Measurements from ENCODE around the gene RTP5.

Gene RTP5

GRCh38 chr2:241879326-241879725, 9.8 kb downstream of the RTP5 start:
- H3K4me1 ChIP-seq (ENCODE audit: control insufficient read depth, low read depth, low read length), result peaks cover 14% of the 10 kb centered on the region
- no peaks in the 10 kb centered on the region for H3K27me3 ChIP-seq (ENCODE audit: control insufficient read depth, insufficient read depth, low read length)
- no peak overlapping the region for H3K4me3 ChIP-seq (ENCODE audit: low read length)
- no peaks in the 10 kb centered on the region for H3K9me3 ChIP-seq (ENCODE audit: control insufficient read depth, low read depth, low read length)
- no peak overlapping the region for H3K27ac ChIP-seq (ENCODE audit: low read length)
- H3K9ac ChIP-seq (ENCODE audit: low read length), result no peak overlapping the region
- no peaks in the 10 kb centered on the region for H3K36me3 ChIP-seq (ENCODE audit: control insufficient read depth, low read depth, low read length)

GRCh38 chr2:241880311-241881073, 11.0 kb downstream of the RTP5 start:
- H3K4me3 ChIP-seq (ENCODE audit: low read length), result peak overlapping the region; percentile 55
- H3K27ac ChIP-seq (ENCODE audit: low read length), result no peak overlapping the region
- peaks cover 14% of the 10 kb centered on the region for H3K4me1 ChIP-seq (ENCODE audit: control insufficient read depth, low read depth, low read length)
- no peaks in the 10 kb centered on the region for H3K36me3 ChIP-seq (ENCODE audit: control insufficient read depth, low read depth, low read length)
- H3K27me3 ChIP-seq (ENCODE audit: control insufficient read depth, insufficient read depth, low read length), result no peaks in the 10 kb centered on the region
- peak overlapping the region; percentile 14 for H3K9ac ChIP-seq (ENCODE audit: low read length)
- H3K9me3 ChIP-seq (ENCODE audit: control insufficient read depth, low read depth, low read length), result no peaks in the 10 kb centered on the region

- no peaks in the 10 kb centered on the region for H3K36me3 ChIP-seq (ENCODE audit: control insufficient read depth, low read depth, low read length)
- no peaks in the 10 kb centered on the region for H3K9me3 ChIP-seq (ENCODE audit: control insufficient read depth, low read depth, low read length)
- no peak overlapping the region for H3K27ac ChIP-seq (ENCODE audit: low read length)
- no peaks in the 10 kb centered on the region for H3K27me3 ChIP-seq (ENCODE audit: control insufficient read depth, insufficient read depth, low read length)
- H3K4me3 ChIP-seq (ENCODE audit: low read length), result peak overlapping the region; percentile 33
- H3K9ac ChIP-seq (ENCODE audit: low read length), result no peak overlapping the region
- peaks cover 14% of the 10 kb centered on the region for H3K4me1 ChIP-seq (ENCODE audit: control insufficient read depth, low read depth, low read length)
Observed at GRCh38 chr2:241882091-241882625, 12.6 kb downstream of the RTP5 start.

GRCh38 chr2:241884951-241885290, 15.4 kb downstream of the RTP5 start:
- no peak overlapping the region for H3K27ac ChIP-seq (ENCODE audit: low read length)
- no peak overlapping the region for H3K4me3 ChIP-seq (ENCODE audit: low read length)
- no peaks in the 10 kb centered on the region for H3K9me3 ChIP-seq (ENCODE audit: control insufficient read depth, low read depth, low read length)
- no peak overlapping the region for H3K9ac ChIP-seq (ENCODE audit: low read length)
- H3K27me3 ChIP-seq (ENCODE audit: control insufficient read depth, insufficient read depth, low read length), result no peaks in the 10 kb centered on the region
- no peaks in the 10 kb centered on the region for H3K36me3 ChIP-seq (ENCODE audit: control insufficient read depth, low read depth, low read length)
- H3K4me1 ChIP-seq (ENCODE audit: control insufficient read depth, low read depth, low read length), result peaks cover 18% of the 10 kb centered on the region

- H3K36me3 ChIP-seq (ENCODE audit: control insufficient read depth, low read depth, low read length), result no peaks in the 10 kb centered on the region
- peaks cover 21% of the 10 kb centered on the region for H3K4me1 ChIP-seq (ENCODE audit: control insufficient read depth, low read depth, low read length)
- H3K27ac ChIP-seq (ENCODE audit: low read length), result no peak overlapping the region
- no peak overlapping the region for H3K9ac ChIP-seq (ENCODE audit: low read length)
- no peak overlapping the region for H3K4me3 ChIP-seq (ENCODE audit: low read length)
- H3K9me3 ChIP-seq (ENCODE audit: control insufficient read depth, low read depth, low read length), result no peaks in the 10 kb centered on the region
- no peaks in the 10 kb centered on the region for H3K27me3 ChIP-seq (ENCODE audit: control insufficient read depth, insufficient read depth, low read length)
Observed at GRCh38 chr2:241885291-241885945, 15.9 kb downstream of the RTP5 start.

- no peak overlapping the region for H3K27ac ChIP-seq (ENCODE audit: low read length)
- no peak overlapping the region for H3K9ac ChIP-seq (ENCODE audit: low read length)
- no peaks in the 10 kb centered on the region for H3K9me3 ChIP-seq (ENCODE audit: control insufficient read depth, low read depth, low read length)
- H3K4me3 ChIP-seq (ENCODE audit: low read length), result no peak overlapping the region
- peaks cover 26% of the 10 kb centered on the region for H3K4me1 ChIP-seq (ENCODE audit: control insufficient read depth, low read depth, low read length)
- no peaks in the 10 kb centered on the region for H3K27me3 ChIP-seq (ENCODE audit: control insufficient read depth, insufficient read depth, low read length)
- no peaks in the 10 kb centered on the region for H3K36me3 ChIP-seq (ENCODE audit: control insufficient read depth, low read depth, low read length)
Observed at GRCh38 chr2:241885946-241886643, 16.6 kb downstream of the RTP5 start.

- no peaks in the 10 kb centered on the region for H3K27me3 ChIP-seq (ENCODE audit: control insufficient read depth, insufficient read depth, low read length)
- no peak overlapping the region for H3K4me3 ChIP-seq (ENCODE audit: low read length)
- H3K27ac ChIP-seq (ENCODE audit: low read length), result no peak overlapping the region
- no peak overlapping the region for H3K9ac ChIP-seq (ENCODE audit: low read length)
- no peaks in the 10 kb centered on the region for H3K9me3 ChIP-seq (ENCODE audit: control insufficient read depth, low read depth, low read length)
- H3K36me3 ChIP-seq (ENCODE audit: control insufficient read depth, low read depth, low read length), result no peaks in the 10 kb centered on the region
- H3K4me1 ChIP-seq (ENCODE audit: control insufficient read depth, low read depth, low read length), result peaks cover 25% of the 10 kb centered on the region
Observed at GRCh38 chr2:241886840-241887447, 17.4 kb downstream of the RTP5 start.

- no peak overlapping the region for H3K4me3 ChIP-seq (ENCODE audit: low read length)
- no peak overlapping the region for H3K9ac ChIP-seq (ENCODE audit: low read length)
- H3K9me3 ChIP-seq (ENCODE audit: control insufficient read depth, low read depth, low read length), result no peaks in the 10 kb centered on the region
- H3K27me3 ChIP-seq (ENCODE audit: control insufficient read depth, insufficient read depth, low read length), result no peaks in the 10 kb centered on the region
- no peaks in the 10 kb centered on the region for H3K36me3 ChIP-seq (ENCODE audit: control insufficient read depth, low read depth, low read length)
- H3K4me1 ChIP-seq (ENCODE audit: control insufficient read depth, low read depth, low read length), result peaks cover 15% of the 10 kb centered on the region
- H3K27ac ChIP-seq (ENCODE audit: low read length), result no peak overlapping the region
Observed at GRCh38 chr2:241887806-241888522, 18.4 kb downstream of the RTP5 start.

- Histone ChIP-seq H3K9me3 (ENCODE audit: control insufficient read depth, low read depth, low read length) (no peaks in the 10 kb centered on the region), H3K27me3 (ENCODE audit: control insufficient read depth, insufficient read depth, low read length) (no peaks in the 10 kb centered on the region), H3K9ac (ENCODE audit: low read length) (no peak overlapping the region), H3K4me3 (ENCODE audit: low read length) (no peak overlapping the region), H3K36me3 (ENCODE audit: control insufficient read depth, low read depth, low read length) (no peaks in the 10 kb centered on the region), H3K4me1 (ENCODE audit: control insufficient read depth, low read depth, low read length) (peaks cover 11% of the 10 kb centered on the region), H3K27ac (ENCODE audit: low read length) (no peak overlapping the region)
Observed at GRCh38 chr2:241888641-241889040, 19.1 kb downstream of the RTP5 start.

- Histone ChIP-seq H3K36me3 (ENCODE audit: control insufficient read depth, low read depth, low read length) (no peaks in the 10 kb centered on the region), H3K27ac (ENCODE audit: low read length) (no peak overlapping the region), H3K9me3 (ENCODE audit: control insufficient read depth, low read depth, low read length) (no peaks in the 10 kb centered on the region), H3K4me1 (ENCODE audit: control insufficient read depth, low read depth, low read length) (peaks cover 11% of the 10 kb centered on the region), H3K4me3 (ENCODE audit: low read length) (peak overlapping the region; percentile 13), H3K27me3 (ENCODE audit: control insufficient read depth, insufficient read depth, low read length) (no peaks in the 10 kb centered on the region), H3K9ac (ENCODE audit: low read length) (no peak overlapping the region)
Observed at GRCh38 chr2:241890524-241891235, 21.2 kb downstream of the RTP5 start.
